ENCODE data around the gene KIF13A. TPM values are rescaled to one million over a fixed set of nuclear protein-coding genes. Genes with fewer than 3 reads are reported as not detected.

The KIF13A gene
- total and polyA plus RNA-seq, 4 donors, result 4.3 to 28.1 (median 10.6) TPM

DNA sequence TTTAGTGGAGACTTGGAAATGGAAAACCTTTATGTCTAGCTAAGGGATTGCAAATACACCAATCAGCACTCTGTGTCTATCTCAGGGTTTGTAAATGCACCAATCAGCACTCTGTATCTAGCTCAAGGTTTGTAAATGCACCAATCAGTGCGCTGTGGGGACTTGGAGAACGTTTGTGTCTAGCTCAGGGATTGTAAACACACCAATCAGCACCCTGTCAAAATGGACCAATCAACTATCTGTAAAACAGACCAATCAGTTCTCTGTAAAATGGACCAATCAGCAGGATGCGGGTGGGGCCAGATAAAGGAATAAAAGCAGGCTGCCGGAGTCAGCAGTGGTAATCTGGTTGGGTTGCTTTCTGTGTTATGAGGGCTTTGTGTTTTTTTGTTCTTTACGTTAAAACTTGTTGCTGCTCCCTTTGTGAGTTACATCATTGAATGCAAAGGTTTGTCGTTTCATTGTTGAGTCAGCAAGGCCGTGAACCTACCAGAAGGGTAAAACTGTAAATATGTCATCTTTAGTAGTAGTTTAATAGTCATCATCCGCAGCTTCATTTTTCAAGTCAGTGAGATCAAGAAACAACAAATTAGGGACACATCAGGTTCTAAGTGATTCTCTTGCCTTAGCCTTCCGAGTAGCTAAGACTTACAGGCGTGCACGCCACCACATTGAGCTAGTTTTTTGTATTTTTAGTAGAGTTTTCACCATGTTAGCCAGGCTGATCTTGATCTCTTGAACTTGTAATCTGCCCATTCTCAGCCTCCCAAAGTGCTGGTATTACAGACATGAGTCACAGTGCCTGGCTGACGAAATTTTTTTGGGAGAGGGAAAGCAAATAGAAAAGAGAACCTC is 258.0 kb downstream of the KIF13A start:
- Histone ChIP-seq H3K4me1 (ENCODE audit: control insufficient read depth in 4 of 4, insufficient read depth in 4 of 4, low read length in 3 of 4) (no peaks in the 10 kb centered on the region), H3K36me3 (ENCODE audit: control insufficient read depth in 4 of 4, insufficient read depth in 3 of 4, low read depth in 1 of 4, low read length in 3 of 4) (no peaks in the 10 kb centered on the region), H3K27me3 (ENCODE audit: control insufficient read depth in 4 of 4, insufficient read depth in 4 of 4, low read length in 3 of 4) (no peaks in the 10 kb centered on the region), H3K4me3 (ENCODE audit: low read depth in 1 of 3, low read length in 3 of 3) (no peak overlapping the region), H3K9me3 (ENCODE audit: control insufficient read depth in 4 of 4, low read length in 3 of 4) (no peaks in the 10 kb centered on the region), H3K9ac (ENCODE audit: low read depth in 1 of 2, low read length in 2 of 2) (no peak overlapping the region), H3K27ac (ENCODE audit: low read depth in 1 of 2, low read length in 2 of 2) (no peak overlapping the region)
- WGBS, result 83% methylated on average over 12 of the region's 12 CpGs
- no peak for DNase-seq (ENCODE audit: low spot score)
- TF ChIP-seq EGR1 (IDR thresholded peaks at IDR 0.05; ENCODE audit: low read depth in 2 of 2) (no peak), RAD21 (IDR thresholded peaks at IDR 0.05) (no peak), TAF1 (conservative IDR thresholded peaks at IDR 0.05) (no peak), SP1 (IDR thresholded peaks at IDR 0.05) (no peak), GABPA (IDR thresholded peaks at IDR 0.05 in 1 of 2, conservative IDR thresholded peaks at IDR 0.05 in 1 of 2) (no peak), FOXA1 (IDR thresholded peaks at IDR 0.05) (no peak), HNF4A (conservative IDR thresholded peaks at IDR 0.05) (no peak), HNF4G (IDR thresholded peaks at IDR 0.05) (no peak), JUND (IDR thresholded peaks at IDR 0.05) (no peak), FOXA2 (IDR thresholded peaks at IDR 0.05) (no peak), NR2F2 (IDR thresholded peaks at IDR 0.05) (no peak)
- TF ChIP-seq, protein P1, sequence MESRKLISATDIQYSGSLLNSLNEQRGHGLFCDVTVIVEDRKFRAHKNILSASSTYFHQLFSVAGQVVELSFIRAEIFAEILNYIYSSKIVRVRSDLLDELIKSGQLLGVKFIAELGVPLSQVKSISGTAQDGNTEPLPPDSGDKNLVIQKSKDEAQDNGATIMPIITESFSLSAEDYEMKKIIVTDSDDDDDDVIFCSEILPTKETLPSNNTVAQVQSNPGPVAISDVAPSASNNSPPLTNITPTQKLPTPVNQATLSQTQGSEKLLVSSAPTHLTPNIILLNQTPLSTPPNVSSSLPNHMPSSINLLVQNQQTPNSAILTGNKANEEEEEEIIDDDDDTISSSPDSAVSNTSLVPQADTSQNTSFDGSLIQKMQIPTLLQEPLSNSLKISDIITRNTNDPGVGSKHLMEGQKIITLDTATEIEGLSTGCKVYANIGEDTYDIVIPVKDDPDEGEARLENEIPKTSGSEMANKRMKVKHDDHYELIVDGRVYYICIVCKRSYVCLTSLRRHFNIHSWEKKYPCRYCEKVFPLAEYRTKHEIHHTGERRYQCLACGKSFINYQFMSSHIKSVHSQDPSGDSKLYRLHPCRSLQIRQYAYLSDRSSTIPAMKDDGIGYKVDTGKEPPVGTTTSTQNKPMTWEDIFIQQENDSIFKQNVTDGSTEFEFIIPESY (IDR thresholded peaks at IDR 0.05), result no peak
- TF ChIP-seq, protein P2, sequence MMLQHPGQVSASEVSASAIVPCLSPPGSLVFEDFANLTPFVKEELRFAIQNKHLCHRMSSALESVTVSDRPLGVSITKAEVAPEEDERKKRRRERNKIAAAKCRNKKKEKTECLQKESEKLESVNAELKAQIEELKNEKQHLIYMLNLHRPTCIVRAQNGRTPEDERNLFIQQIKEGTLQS (IDR thresholded peaks at IDR 0.05), result no peak
- TF ChIP-seq, protein P3, sequence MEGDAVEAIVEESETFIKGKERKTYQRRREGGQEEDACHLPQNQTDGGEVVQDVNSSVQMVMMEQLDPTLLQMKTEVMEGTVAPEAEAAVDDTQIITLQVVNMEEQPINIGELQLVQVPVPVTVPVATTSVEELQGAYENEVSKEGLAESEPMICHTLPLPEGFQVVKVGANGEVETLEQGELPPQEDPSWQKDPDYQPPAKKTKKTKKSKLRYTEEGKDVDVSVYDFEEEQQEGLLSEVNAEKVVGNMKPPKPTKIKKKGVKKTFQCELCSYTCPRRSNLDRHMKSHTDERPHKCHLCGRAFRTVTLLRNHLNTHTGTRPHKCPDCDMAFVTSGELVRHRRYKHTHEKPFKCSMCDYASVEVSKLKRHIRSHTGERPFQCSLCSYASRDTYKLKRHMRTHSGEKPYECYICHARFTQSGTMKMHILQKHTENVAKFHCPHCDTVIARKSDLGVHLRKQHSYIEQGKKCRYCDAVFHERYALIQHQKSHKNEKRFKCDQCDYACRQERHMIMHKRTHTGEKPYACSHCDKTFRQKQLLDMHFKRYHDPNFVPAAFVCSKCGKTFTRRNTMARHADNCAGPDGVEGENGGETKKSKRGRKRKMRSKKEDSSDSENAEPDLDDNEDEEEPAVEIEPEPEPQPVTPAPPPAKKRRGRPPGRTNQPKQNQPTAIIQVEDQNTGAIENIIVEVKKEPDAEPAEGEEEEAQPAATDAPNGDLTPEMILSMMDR (IDR thresholded peaks at IDR 0.05; ENCODE audit: low read depth, low read length, missing input control), result no peak
- TF ChIP-seq, protein P4, sequence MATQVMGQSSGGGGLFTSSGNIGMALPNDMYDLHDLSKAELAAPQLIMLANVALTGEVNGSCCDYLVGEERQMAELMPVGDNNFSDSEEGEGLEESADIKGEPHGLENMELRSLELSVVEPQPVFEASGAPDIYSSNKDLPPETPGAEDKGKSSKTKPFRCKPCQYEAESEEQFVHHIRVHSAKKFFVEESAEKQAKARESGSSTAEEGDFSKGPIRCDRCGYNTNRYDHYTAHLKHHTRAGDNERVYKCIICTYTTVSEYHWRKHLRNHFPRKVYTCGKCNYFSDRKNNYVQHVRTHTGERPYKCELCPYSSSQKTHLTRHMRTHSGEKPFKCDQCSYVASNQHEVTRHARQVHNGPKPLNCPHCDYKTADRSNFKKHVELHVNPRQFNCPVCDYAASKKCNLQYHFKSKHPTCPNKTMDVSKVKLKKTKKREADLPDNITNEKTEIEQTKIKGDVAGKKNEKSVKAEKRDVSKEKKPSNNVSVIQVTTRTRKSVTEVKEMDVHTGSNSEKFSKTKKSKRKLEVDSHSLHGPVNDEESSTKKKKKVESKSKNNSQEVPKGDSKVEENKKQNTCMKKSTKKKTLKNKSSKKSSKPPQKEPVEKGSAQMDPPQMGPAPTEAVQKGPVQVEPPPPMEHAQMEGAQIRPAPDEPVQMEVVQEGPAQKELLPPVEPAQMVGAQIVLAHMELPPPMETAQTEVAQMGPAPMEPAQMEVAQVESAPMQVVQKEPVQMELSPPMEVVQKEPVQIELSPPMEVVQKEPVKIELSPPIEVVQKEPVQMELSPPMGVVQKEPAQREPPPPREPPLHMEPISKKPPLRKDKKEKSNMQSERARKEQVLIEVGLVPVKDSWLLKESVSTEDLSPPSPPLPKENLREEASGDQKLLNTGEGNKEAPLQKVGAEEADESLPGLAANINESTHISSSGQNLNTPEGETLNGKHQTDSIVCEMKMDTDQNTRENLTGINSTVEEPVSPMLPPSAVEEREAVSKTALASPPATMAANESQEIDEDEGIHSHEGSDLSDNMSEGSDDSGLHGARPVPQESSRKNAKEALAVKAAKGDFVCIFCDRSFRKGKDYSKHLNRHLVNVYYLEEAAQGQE (IDR thresholded peaks at IDR 0.05), result no peak
